NCI-H526 (cell line): ENCODE data around the gene MYD88.
"Not testable (repeated sequence)": the region's sequence is repeated elsewhere in the genome, so short reads cannot be mapped to it uniquely, and the experiment has no call there.

ENCODE experiments used
- DNase-seq, 2 experiments: peaks; one replicate each; lab custom pipeline; 2025; lab: John Stamatoyannopoulos, UW

Gene MYD88

GRCh38 chr3:38126121-38126892 lies 12.2 kb upstream of the MYD88 start:
- DNase-seq, result no peak

DNA sequence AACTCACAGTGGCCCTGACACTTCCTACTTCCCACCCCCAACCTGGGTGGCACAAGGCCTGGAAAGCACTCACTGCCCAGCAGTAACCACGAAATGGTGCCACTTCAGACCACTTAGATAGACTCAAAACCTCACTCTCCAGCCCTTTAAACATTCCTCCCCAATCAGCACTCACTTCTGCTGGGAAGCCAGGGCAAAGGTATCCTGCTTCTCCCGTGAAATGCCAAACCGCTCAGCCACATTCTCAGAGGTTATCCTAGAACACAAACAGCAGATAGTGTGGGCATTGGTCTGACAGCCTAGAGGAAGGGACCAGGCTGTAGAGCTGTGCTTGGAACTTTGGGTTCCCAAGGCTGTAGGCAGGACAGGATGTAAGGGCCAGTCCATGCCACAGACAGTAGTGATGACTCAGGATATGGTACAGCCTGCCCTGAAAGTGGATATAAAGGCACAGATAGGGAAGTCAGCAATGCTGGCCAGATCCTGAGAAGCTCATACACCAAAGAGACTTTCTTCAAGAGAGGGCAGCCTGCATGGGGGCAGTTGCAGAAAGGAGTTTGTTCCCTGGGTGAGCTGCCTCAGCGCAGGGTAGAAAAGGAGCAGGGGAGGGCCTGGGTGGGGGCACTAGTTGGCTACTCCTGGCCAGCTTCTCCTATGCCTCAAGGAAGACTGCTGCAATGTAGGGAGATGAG lies 10.7 kb upstream of the MYD88 start:
- DNase-seq, result no peak

- DNase-seq, result no peak
These were observed 10.2 kb upstream of the MYD88 start for GRCh38 chr3:38128303-38128655.

GRCh38 chr3:38129058-38129457 lies 9.4 kb upstream of the MYD88 start:
- DNase-seq, result no peak

GRCh38 chr3:38130631-38131065 lies 7.8 kb upstream of the MYD88 start:
- DNase-seq, result no peak

DNA sequence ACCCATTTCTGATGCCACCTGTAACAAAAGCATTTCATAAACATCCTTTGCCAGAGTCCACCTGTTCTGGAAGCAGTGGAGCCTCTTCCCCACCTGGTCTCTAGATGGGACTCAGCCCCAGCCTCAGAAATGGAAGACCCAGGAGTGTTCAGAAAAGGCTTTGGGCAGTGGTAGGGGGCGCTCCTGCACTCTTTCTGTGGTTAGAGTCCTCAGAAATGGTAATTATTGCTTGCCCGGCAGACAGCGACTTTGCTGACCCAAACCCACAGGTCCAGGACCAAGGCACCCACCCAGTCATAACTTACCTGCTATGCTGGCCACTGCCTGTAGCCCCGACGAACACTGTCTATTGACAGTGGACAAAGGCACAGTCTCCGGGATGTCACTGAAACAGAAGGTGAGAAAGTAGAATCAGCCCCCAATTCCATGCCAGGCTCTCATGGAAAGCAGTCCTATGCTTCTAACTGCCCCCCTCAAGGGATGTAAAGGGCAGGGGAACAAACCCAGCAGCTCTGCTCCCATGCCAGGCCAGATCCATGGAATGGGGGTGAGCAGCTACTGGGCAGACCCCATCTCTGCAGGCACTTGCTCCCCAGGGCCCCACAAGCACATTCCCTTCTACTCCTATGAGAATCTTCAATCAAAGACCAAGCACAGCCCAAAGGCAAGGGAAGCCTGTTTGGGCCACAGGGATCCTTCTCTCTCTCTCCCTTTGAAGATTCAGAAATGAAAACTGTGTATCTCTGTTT lies 6.7 kb upstream of the MYD88 start:
- DNase-seq, result peak; percentile 8 to 60

- no peak for DNase-seq
These were observed 5.3 kb upstream of the MYD88 start for GRCh38 chr3:38133209-38133556.

GRCh38 chr3:38133557-38134405 lies 4.7 kb upstream of the MYD88 start:
- DNase-seq, result no peak

GRCh38 chr3:38134517-38135143 lies 3.8 kb upstream of the MYD88 start:
- DNase-seq, result not testable (repeated sequence)

DNA sequence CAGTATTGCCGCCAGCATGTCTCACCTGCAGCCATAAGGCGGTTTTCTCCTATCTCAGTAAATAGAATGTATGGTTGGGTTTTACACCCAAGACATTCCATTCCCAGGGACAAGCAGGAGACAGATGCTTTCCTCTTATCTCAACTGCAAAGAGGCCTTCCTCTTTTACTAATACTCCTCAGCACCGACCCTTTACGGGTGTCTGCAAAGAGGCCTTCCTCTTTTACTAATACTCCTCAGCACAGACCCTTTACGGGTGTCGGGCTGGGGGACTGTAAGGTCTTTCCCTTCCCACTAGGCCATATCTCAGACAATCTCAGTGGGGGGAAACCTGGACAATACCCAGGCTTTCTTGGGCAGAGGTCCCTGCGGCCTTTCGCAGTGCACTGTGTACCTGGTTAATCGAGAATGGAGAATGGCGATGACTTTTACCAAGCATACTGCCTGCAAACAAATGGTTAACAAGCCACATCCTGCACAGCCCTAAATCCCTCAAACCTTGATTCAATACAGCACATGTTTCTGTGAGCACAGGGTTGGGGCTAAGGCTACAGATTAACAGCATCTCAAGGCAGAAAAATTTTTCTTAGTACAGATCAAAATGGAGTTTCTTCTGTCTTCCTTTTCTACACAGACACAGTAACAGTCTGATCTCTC lies 2.7 kb upstream of the MYD88 start:
- not testable (repeated sequence) for DNase-seq

DNA sequence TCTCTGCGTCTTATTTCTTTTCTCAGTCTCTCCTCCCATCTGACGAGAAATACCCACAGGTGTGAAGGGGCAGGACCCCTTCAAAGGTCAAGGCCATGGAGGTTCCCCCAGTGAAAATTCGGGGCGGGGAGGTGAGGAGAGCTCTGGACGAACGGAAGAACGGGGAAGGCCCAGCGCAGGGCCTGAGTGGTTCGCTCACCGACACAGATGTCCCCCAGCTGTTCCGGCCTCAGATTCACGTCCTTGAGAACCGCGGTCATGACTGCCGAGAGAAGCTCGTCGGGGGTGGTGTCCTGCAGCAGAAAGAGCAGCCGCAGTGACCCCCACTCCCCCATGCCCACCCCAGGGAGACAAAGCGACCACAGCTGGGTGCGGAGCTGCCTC lies 2.1 kb upstream of the MYD88 start:
- no peak for DNase-seq

DNA sequence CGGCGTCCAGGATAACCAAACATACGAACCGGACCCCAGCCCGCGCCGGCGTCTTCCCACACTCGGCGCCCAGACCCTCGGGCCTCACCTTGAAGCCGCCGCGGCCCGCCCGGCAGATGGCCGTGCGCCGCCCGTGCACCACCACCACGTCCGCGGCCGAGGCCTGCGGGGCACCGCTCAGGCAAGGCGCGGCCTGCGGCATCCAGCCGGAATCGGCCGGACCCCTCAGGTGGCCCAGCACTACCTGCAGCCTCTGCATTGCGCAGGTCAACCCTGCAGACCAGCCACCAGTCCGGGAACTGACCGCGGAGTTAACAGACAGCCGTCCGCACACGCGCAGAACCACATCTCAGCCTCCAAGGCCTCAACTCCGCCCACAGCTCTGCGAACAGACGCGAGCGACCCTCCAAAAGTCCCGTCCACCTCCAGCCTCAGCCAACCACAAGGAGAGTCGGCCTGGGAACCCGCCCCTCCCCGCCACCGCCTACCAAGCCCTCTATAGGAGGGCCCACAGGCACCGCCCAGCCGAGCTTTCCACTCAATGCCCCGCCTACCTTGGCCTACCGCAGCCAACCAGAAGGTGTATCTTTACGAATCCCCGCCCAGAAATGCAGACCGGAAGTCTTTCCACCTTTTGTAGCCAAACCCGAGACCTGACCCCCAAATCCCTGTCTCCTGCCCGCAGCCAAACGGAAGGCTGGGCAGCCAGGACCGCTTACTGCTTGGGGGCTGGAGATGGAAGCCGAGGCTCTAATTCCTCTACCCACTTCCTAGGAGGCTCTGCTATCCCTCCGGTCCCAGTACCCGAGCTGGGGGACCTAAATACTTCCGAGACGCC lies 1.5 kb upstream of the MYD88 start, which contains the start of gene ACAA1:
Gene ACAA1, minus strand, starts transcription at position 351 of the 838 bp plus-strand sequence. Its CDS starts 92 bp downstream, at position 259.
- DNase-seq, result peak; percentile 96 to 99

DNA sequence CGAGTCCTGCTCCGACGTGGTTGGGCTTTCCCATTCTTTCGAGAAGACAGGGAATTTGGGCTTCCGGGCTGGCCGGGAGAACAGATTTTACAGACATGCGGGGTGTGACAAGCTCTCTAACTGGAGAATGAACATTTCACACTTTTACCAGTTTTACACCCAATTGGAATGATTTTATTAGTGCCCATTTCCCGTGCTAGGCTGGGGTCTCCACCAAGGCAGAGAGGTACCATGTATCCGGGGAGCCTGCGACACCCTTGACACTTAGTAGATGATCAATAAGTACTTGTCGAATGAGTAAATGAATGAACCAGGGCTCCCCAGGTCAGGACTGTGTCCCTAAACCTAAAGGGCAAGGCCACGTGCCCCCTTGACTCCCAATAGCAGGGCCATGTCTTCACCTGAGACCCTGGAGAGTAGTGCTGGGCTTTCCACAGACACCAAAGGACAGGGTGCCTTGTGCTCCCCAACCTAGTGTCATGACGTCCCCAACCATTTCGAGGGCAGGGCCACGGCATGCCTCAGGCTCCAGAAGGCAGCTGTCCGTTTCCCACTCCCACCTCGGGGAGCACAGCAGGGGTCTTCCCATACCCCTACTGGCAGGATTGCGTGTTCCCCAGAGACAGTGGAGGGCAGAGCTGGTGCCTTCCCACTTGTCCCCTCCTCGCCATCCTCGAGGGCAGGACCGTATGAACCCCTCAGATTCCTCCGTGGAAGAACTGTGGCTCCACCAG lies 679 bp upstream of the MYD88 start:
- peak in 1 of 2 experiments; percentile 41 for DNase-seq

DNA sequence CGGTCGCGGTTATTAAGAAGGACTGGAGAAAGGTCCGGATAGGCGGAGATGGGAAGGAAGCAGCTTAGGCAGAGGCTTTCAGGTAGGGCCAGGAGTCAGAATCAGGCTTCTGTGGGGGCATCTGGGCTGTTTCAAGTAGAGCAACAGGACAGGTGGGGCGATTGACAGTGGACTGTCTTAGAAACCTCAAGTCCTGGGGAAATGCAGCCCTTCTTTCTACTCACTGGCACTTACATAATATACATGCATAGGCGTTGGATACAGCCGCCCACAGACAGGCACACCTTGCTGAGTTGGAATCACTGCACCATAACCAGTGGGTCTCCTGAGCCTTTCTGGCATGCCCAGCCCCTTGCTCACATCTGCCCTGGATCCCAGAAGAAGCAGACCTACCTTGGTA lies 730 bp downstream of the MYD88 start:
- DNase-seq, result peak in 1 of 2 experiments; percentile 62

DNA sequence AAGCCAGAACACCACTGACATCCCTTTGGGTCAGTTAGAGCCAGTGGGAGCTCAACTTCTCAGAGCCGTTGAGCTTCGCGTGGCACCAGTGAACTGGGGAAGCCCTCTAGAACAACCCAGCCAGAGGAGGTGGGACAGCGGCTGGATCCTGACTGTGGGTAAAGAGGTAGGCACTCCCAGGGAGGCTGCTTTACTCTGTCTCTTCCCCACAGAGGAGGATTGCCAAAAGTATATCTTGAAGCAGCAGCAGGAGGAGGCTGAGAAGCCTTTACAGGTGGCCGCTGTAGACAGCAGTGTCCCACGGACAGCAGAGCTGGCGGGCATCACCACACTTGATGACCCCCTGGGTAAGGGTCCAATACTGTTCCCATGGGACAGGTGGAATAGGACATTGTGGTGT lies 1.2 kb downstream of the MYD88 start:
- no peak for DNase-seq

- no peak for DNase-seq
These were observed 2.1 kb downstream of the MYD88 start for GRCh38 chr3:38140326-38141172.

- DNase-seq, result no peak
These were observed 2.9 kb downstream of the MYD88 start for GRCh38 chr3:38141173-38141951.

DNA sequence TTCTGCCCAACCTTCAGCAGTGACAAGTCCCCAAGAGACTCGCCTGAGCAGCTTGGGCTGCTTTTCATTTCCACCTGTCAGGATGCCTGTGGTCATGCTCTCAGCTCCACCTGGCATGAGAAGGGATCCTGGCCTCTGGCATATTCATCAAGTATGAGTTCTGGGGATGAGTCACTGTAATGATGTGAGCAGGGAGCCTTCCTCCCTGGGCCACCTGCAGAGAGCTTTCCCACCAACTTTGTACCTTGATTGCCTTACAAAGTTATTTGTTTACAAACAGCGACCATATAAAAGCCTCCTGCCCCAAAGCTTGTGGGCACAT lies 3.5 kb downstream of the MYD88 start:
- no peak for DNase-seq
